GM19239 (cell line): Measurements from ENCODE around the gene LRRC45.

Experiments
- DNase-seq: peaks from one replicate; pipeline ENCODE4 v3.0.0; 2011; ENCODE audit warnings: low spot score; ENCODE audit not compliant: insufficient read length
- FAIRE-seq: peaks from 2 replicates; lab custom pipeline; 2011; peaks lifted over from hg19 to GRCh38; lab: Jason Lieb, UNC

LRRC45 gene

GRCh38 chr17:81993729-81994592, 29.1 kb upstream of the LRRC45 start:
- no peak for FAIRE-seq
- no peak for DNase-seq

- no peak for FAIRE-seq
- DNase-seq, result no peak
Observed at GRCh38 chr17:81994593-81995462, 28.3 kb upstream of the LRRC45 start.

- DNase-seq (no peak), FAIRE-seq (no peak)
Observed at GRCh38 chr17:81995463-81996231, 27.5 kb upstream of the LRRC45 start.

- no peak for FAIRE-seq
- no peak for DNase-seq
Observed at GRCh38 chr17:81996232-81996756, 26.8 kb upstream of the LRRC45 start.

GRCh38 chr17:81996757-81997441, 26.2 kb upstream of the LRRC45 start:
- DNase-seq, result no peak
- FAIRE-seq, result no peak

GRCh38 chr17:81998212-81998611, 24.9 kb upstream of the LRRC45 start:
- FAIRE-seq, result no peak
- no peak for DNase-seq

GRCh38 chr17:81998691-81999438, 24.2 kb upstream of the LRRC45 start:
- FAIRE-seq (no peak), DNase-seq (no peak)

GRCh38 chr17:81999587-81999975, 23.5 kb upstream of the LRRC45 start:
- DNase-seq (no peak), FAIRE-seq (no peak)

GRCh38 chr17:81999976-82000802, 22.9 kb upstream of the LRRC45 start:
- FAIRE-seq (no peak), DNase-seq (no peak)

GRCh38 chr17:82000803-82001570, 22.1 kb upstream of the LRRC45 start:
- DNase-seq, result no peak

GRCh38 chr17:82001571-82002056, 21.5 kb upstream of the LRRC45 start:
- no peak for FAIRE-seq
- DNase-seq, result no peak

More at GRCh38 chr17:82000803-82001570, 22.1 kb upstream of the LRRC45 start:
- no peak for FAIRE-seq

GRCh38 chr17:82003411-82004381, 19.4 kb upstream of the LRRC45 start:
- no peak for DNase-seq
- no peak for FAIRE-seq

GRCh38 chr17:82004517-82005455, 18.3 kb upstream of the LRRC45 start:
- FAIRE-seq (no peak), DNase-seq (no peak)

- no peak for FAIRE-seq
- no peak for DNase-seq
Observed at GRCh38 chr17:82005701-82006348, 17.3 kb upstream of the LRRC45 start.
